CD14-positive monocyte (primary cell): Measurements from ENCODE around the gene TRA2B. TPM values are rescaled to one million over a fixed set of nuclear protein-coding genes. Genes with fewer than 3 reads are reported as not detected.
A peak's percentile ranks its signal among the peaks of the same experiment; 100 is the strongest.

Experiments used
- DNase-seq, 3 donors: peaks; one replicate each; pipeline ENCODE4 v3.0.0-alpha.2; 2011 to 2022
- H2AFZ ChIP-seq: 2 replicates; pipeline ENCODE4 v1.6.0; 2012; ENCODE audit warnings: mild to moderate bottlenecking, low read depth, low read length, inconsistent platforms; ENCODE audit not compliant: insufficient read depth, poor library complexity, severe bottlenecking
- H3K27ac ChIP-seq, 2 donors: 1 replicate in 1 of 2; 2 replicates in 1 of 2; pipeline ENCODE4 v1.5.1; 2012 to 2013; ENCODE audit warnings: low read length in 2 of 2, control low read depth in 1 of 2, inconsistent platforms in 1 of 2, low read depth in 1 of 2, mild to moderate bottlenecking in 1 of 2
- H3K27me3 ChIP-seq, 2 donors: one replicate each; pipeline versions ENCODE4 v1.6.0 to v1.6.1; 2011 to 2013; ENCODE audit warnings: low read length in 2 of 2; ENCODE audit not compliant: control insufficient read depth in 2 of 2, insufficient read depth in 2 of 2
- H3K36me3 ChIP-seq, 2 donors: replicated peaks in 1 of 2; 1 replicate in 1 of 2; 2 replicates in 1 of 2; pipeline versions ENCODE4 v1.5.1 to v1.6.1; 2012 to 2013; ENCODE audit warnings: low read length in 2 of 2, control low read depth in 1 of 2, inconsistent platforms in 1 of 2, mild to moderate bottlenecking in 1 of 2; ENCODE audit not compliant: insufficient read depth in 2 of 2, control insufficient read depth in 1 of 2
- H3K4me1 ChIP-seq, 2 donors: 1 replicate in 1 of 2; 2 replicates in 1 of 2; pipeline versions ENCODE4 v1.5.1 to v1.6.1; 2012 to 2013; ENCODE audit warnings: low read length in 2 of 2, control low read depth in 1 of 2, inconsistent platforms in 1 of 2, mild to moderate bottlenecking in 1 of 2, moderate library complexity in 1 of 2; ENCODE audit not compliant: insufficient read depth in 2 of 2, control insufficient read depth in 1 of 2
- H3K4me2 ChIP-seq: replicated peaks from 2 replicates; pipeline ENCODE3; 2012; ENCODE audit warnings: low read length, moderate library complexity, mild to moderate bottlenecking; ENCODE audit not compliant: poor library complexity, severe bottlenecking; ENCODE audit errors: extremely low read depth
- H3K4me3 ChIP-seq, 3 experiments: fragments of 200-600 bp in 1 of 3; sonication (generic) in 1 of 3; replicated peaks in 1 of 3; 1 replicate in 2 of 3; 2 replicates in 1 of 3; pipeline ENCODE4 v1.5.1; 2011 to 2013; ENCODE audit warnings: low read length in 3 of 3, mild to moderate bottlenecking in 3 of 3, control low read depth in 2 of 3, low read depth in 2 of 3, inconsistent platforms in 1 of 3, moderate library complexity in 1 of 3
- H3K79me2 ChIP-seq: 2 replicates; pipeline ENCODE4 v1.6.0; 2012; ENCODE audit warnings: mild to moderate bottlenecking, control low read depth, inconsistent platforms, low read length, moderate library complexity; ENCODE audit not compliant: insufficient read depth
- H3K9ac ChIP-seq: 2 replicates; pipeline ENCODE4 v1.6.0; 2017; ENCODE audit warnings: low read length, mild to moderate bottlenecking; ENCODE audit not compliant: insufficient read depth, poor library complexity, severe bottlenecking
- H3K9me3 ChIP-seq, 2 donors: replicated peaks in 1 of 2; 1 replicate in 1 of 2; 2 replicates in 1 of 2; pipeline versions ENCODE4 v1.5.1 to v1.6.1; 2012 to 2013; ENCODE audit warnings: low read length in 2 of 2, control low read depth in 1 of 2; ENCODE audit not compliant: control insufficient read depth in 1 of 2, insufficient read depth in 1 of 2
- H4K20me1 ChIP-seq: 2 replicates; pipeline ENCODE4 v1.6.0; 2012; ENCODE audit warnings: mild to moderate bottlenecking, low read length, control low read depth, moderate library complexity; ENCODE audit not compliant: insufficient read depth
- H3K27ac Mint-ChIP-seq, 7 donors: one replicate each; pipeline ENCODE4 v1.8.0; 2020; ENCODE audit warnings: mild to moderate bottlenecking in 7 of 7, mixed read lengths in 7 of 7, moderate library complexity in 6 of 7, inconsistent platforms in 2 of 7
- H3K27me3 Mint-ChIP-seq, 3 donors: one replicate each; pipeline ENCODE4 v1.8.0; 2021 to 2022; ENCODE audit warnings: low read depth in 3 of 3, mild to moderate bottlenecking in 3 of 3, mixed read lengths in 3 of 3, moderate library complexity in 3 of 3, inconsistent platforms in 1 of 3
- H3K36me3 Mint-ChIP-seq, 2 donors: one replicate each; pipeline ENCODE4 v1.8.0; 2020; ENCODE audit warnings: mixed read lengths in 2 of 2, inconsistent platforms in 1 of 2, mild to moderate bottlenecking in 1 of 2
- H3K4me1 Mint-ChIP-seq: one replicate; pipeline ENCODE4 v1.8.0; 2020; ENCODE audit warnings: mild to moderate bottlenecking, mixed read lengths
- H3K4me3 Mint-ChIP-seq, 2 donors: one replicate each; pipeline ENCODE4 v1.8.0; 2020; ENCODE audit warnings: mild to moderate bottlenecking in 2 of 2, mixed read lengths in 2 of 2, moderate library complexity in 1 of 2
- H3K9me3 Mint-ChIP-seq, 7 donors: one replicate each; pipeline ENCODE4 v1.8.0; 2020 to 2022; ENCODE audit warnings: mixed read lengths in 7 of 7, mild to moderate bottlenecking in 6 of 7, moderate library complexity in 6 of 7, inconsistent platforms in 2 of 7
- WGBS: methylation state at CpG from one replicate; pipeline ENCODE4 v1.1.5; 2013; ENCODE audit warnings: missing lambda C conversion rate; ENCODE audit not compliant: insufficient coverage; 5-methylcytosine and 5-hydroxymethylcytosine counted together
- intact Hi-C, 2 donors: fragments of 100-400 bp; cut with micrococcal nuclease; formaldehyde crosslinking; loops; one replicate each; pipeline versions ENCODE4 v1.15.0 to v1.15.1; 2023
- polyA plus RNA-seq, 3 donors: library from polyadenylated mRNA; depleted of rRNA in 1 of 3; unstranded in 2 of 3; stranded (reverse) in 1 of 3; fragments of 300-500 nt in 2 of 3; fragments of >200 nt in 1 of 3; fragmentation: Illumina TruSeq in 2 of 3; gene quantifications; 1 replicate in 2 of 3; 2 replicates in 1 of 3; pipeline ENCODE4 v1.2.3, GENCODE V29; 2012 to 2021
- TF ChIP-seq, protein P1 (sequence below): fragments of 200-600 bp; IDR thresholded peaks from one replicate; pipeline ENCODE4 v1.8.0; 2022; ENCODE audit warnings: antibody characterized with exemption, mild to moderate bottlenecking

The TRA2B gene
- polyA plus RNA-seq, 3 donors: 99.9 to 507 (median 121) TPM

DNA sequence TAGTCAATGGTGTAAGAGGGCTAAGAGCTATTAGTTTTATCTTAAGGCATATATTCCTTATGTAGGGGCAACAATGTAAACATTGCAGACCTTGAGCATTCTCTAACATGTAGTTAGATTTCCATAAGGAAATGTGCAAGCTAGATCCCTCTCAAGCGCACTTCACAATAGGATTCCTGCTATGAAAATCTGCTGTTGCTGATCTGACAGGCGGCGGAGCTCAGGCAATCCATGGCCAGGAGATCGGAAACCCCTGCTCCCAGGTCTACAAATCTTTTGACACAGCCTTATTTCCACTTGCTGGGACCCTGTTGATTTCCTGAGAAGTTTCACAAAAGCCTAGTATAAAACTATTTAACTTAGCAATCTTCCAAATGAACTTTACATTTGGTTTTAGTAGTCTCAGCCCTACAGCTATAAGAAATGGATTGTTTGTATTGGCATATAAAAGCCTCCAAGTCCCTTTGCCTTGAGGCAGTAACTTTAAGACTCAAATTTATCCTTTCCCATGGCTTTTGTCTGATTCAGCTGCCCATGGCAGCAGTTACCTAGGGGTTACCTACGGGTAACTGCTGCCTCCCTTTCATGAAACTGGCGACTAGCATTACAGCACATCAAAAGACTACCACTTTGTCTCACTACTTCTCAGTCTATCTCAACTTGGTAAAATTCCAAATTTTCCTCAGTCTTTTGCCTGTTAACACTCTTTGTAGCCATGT lies 22.7 kb downstream of the TRA2B start:
- Mint-ChIP-seq H3K36me3 (peaks cover 59 to 67% of the 10 kb centered on the region in 2 donors), H3K4me1 (no peaks in the 10 kb centered on the region), H3K9me3 (no peaks in the 10 kb centered on the region), H3K27ac (peak overlapping the region in 2 of 7 donors; percentile 3 to 77), H3K27me3 (peaks cover 0 to 2% (median 0%) of the 10 kb centered on the region in 3 donors), H3K4me3 (no peak overlapping the region)
- Histone ChIP-seq H3K27me3 (no peaks in the 10 kb centered on the region), H3K4me1 (no peaks in the 10 kb centered on the region), H3K4me2 (no peak overlapping the region), H2AFZ (no peak overlapping the region), H3K4me3 (no peak overlapping the region), H3K9me3 (no peaks in the 10 kb centered on the region), H4K20me1 (peaks cover 77% of the 10 kb centered on the region), H3K36me3 (peaks cover 61 to 72% of the 10 kb centered on the region in 2 donors), H3K27ac (no peak overlapping the region), H3K9ac (no peak overlapping the region), H3K79me2 (peaks cover 31% of the 10 kb centered on the region)
- intact Hi-C loops: loop anchor here in 1 of 2 donors (10.0 kb wide), 1 partner anchor 260 kb away; no protein-coding TSS in a partner anchor
- DNase-seq: no peak
- TF ChIP-seq, protein P1, sequence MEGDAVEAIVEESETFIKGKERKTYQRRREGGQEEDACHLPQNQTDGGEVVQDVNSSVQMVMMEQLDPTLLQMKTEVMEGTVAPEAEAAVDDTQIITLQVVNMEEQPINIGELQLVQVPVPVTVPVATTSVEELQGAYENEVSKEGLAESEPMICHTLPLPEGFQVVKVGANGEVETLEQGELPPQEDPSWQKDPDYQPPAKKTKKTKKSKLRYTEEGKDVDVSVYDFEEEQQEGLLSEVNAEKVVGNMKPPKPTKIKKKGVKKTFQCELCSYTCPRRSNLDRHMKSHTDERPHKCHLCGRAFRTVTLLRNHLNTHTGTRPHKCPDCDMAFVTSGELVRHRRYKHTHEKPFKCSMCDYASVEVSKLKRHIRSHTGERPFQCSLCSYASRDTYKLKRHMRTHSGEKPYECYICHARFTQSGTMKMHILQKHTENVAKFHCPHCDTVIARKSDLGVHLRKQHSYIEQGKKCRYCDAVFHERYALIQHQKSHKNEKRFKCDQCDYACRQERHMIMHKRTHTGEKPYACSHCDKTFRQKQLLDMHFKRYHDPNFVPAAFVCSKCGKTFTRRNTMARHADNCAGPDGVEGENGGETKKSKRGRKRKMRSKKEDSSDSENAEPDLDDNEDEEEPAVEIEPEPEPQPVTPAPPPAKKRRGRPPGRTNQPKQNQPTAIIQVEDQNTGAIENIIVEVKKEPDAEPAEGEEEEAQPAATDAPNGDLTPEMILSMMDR: no peak
- 93% methylated on average over 6 of the region's 6 CpGs for WGBS

DNA sequence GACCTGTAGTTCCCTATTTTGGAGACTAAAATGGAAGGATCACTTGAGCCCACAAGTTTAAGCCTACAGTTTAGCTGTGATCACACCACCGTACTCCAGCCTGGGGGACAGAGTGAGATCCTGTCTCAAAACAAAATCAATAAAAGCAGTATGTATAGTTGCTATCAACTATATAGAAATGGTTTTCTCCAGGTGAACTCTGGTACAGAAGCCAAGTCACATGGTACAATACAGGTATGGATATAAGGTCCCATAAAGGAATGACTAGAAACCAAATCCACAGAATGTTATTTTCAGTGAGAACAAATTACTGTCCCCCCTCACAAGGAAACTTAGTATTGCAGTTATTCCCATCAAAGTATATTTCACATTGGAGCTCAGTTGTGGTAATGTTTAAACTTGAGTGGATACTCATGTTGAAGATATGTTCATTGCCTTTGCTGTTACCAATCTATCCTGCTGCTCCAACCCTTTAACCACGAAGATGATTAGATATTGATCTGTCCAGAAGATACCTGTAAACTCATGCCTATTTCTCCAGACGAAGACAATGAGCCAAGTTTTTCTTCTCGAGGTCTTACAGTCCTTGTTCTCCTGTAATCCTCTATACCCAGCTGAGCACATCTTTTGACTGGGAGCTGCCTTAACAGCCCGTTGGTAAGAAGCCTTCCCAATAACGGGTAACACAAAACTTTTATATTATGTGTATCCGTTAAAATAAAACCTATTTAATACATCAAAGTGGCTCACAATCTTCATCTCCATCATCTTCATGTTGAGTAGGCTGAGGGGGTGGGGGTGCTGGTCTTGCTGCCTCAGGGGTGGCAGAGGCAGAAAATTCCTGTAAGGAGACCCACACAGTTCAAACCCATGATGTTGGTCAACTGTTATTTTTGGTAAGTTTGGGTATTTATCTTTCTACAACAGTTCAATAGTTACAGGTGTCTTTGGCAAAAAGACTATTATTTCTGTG lies 24.6 kb downstream of the TRA2B start:
- peak in 1 of 3 donors; percentile 16 for DNase-seq
- Histone ChIP-seq H3K9me3 (no peaks in the 10 kb centered on the region), H3K27ac (no peak overlapping the region), H3K4me3 (no peak overlapping the region), H3K36me3 (peaks cover 42 to 54% of the 10 kb centered on the region in 2 donors), H4K20me1 (peaks cover 58% of the 10 kb centered on the region), H2AFZ (no peak overlapping the region), H3K9ac (no peak overlapping the region), H3K79me2 (peaks cover 13% of the 10 kb centered on the region), H3K27me3 (no peaks in the 10 kb centered on the region), H3K4me1 (no peaks in the 10 kb centered on the region), H3K4me2 (no peak overlapping the region)
- peak overlapping the region in 1 of 7 donors; percentile 5 for H3K27ac Mint-ChIP-seq
- WGBS: 79% methylated on average over 2 of the region's 7 CpGs
- H3K36me3 Mint-ChIP-seq: peaks cover 43 to 49% of the 10 kb centered on the region in 2 donors
- intact Hi-C loops: loop anchor here in 1 of 2 donors (10.0 kb wide), 1 partner anchor 258 kb away; no protein-coding TSS in a partner anchor
- no peaks in the 10 kb centered on the region for H3K9me3 Mint-ChIP-seq
- H3K4me3 Mint-ChIP-seq: no peak overlapping the region
- TF ChIP-seq, protein P1: no peak
- H3K4me1 Mint-ChIP-seq: no peaks in the 10 kb centered on the region
- peaks cover 0 to 2% (median 0%) of the 10 kb centered on the region in 3 donors for H3K27me3 Mint-ChIP-seq
